Fibroblast of pulmonary artery (primary cell): ENCODE data around the gene COLQ.

ENCODE experiments used
- DNase-seq: peaks from one replicate; pipeline ENCODE4 v3.0.0-alpha.2; 2010; ENCODE audit warnings: low read depth
- H3K4me3 ChIP-seq: replicated peaks from 2 replicates; pipeline ENCODE4 v1.5.1; 2011; ENCODE audit warnings: low read depth, mild to moderate bottlenecking, control low read depth, low read length, moderate library complexity
- CTCF ChIP-seq: IDR thresholded peaks from 2 replicates; pipeline ENCODE4 v1.5.1; 2011; ENCODE audit warnings: mild to moderate bottlenecking, control low read depth, low read length, inconsistent platforms; ENCODE audit errors: missing control alignments

COLQ gene

GRCh38 chr3:15521573-15521965 is at the start of gene COLQ:
Gene COLQ (minus strand): TSS chr3:15521706. CDS start chr3:15521625, 81 bp downstream.
- peak; percentile 17 for DNase-seq
- TF ChIP-seq CTCF = no peak
- no peak within 1 kb of the TSS for H3K4me3 ChIP-seq

DNA sequence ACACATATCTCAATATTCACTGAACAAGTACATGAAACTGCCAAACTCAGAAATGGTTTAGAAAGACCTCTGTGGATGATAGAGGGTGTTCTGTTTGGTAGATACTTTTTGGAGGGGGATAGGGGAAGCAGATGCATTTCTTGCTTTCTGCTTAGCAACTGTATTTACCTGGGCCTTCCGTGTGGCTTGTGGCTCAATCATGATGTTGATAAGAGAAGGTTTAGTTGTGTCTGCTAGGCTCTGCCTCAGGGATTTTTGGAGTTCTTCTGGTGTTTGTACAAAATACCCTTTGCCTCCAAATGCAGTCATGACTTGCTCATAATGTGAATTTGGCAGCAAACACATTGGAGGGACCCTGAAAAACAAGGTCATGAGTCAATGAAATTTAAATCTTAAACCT is 41.7 kb upstream of the COLQ start:
- H3K4me3 ChIP-seq = no peak overlapping the region
- no peak for TF ChIP-seq CTCF
- no peak for DNase-seq

GRCh38 chr3:15562560-15562959 is 41.1 kb upstream of the COLQ start:
- no peak for TF ChIP-seq CTCF
- no peak for DNase-seq
- no peak overlapping the region for H3K4me3 ChIP-seq

- TF ChIP-seq CTCF = no peak
Observed at GRCh38 chr3:15558581-15558980, 37.1 kb upstream of the COLQ start.

DNA sequence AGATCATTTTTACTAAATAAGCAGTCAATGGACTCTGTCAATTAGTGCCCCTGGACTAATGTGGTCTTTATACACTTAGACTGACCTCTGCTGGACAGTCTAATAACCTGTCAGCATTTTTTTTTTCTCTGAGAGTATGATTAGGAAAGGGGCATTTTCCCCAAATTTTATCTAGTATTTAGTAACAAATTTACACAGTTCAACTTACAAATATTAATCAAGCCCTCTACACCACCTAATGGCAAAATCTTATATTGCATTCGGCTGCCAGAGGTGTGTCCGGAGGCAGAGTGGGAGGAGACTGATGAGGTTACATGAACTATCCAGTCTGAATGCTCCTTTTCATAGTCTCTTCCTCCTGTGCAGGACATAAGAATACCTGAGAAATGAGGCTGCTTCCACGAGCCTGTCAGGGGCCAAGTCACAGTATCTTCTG is 36.0 kb upstream of the COLQ start:
- H3K4me3 ChIP-seq = no peak overlapping the region
- DNase-seq = peak; percentile 75
- peak; percentile 51 for TF ChIP-seq CTCF

More at GRCh38 chr3:15558581-15558980, 37.1 kb upstream of the COLQ start:
- no peak overlapping the region for H3K4me3 ChIP-seq
- DNase-seq = no peak

- no peak overlapping the region for H3K4me3 ChIP-seq
- TF ChIP-seq CTCF = no peak
- DNase-seq = no peak
Observed at GRCh38 chr3:15556512-15556911, 35.0 kb upstream of the COLQ start.

GRCh38 chr3:15553749-15554148 is 32.2 kb upstream of the COLQ start:
- no peak for TF ChIP-seq CTCF
- DNase-seq = no peak
- no peak overlapping the region for H3K4me3 ChIP-seq
